Body of pancreas (tissue), 4 donors: ENCODE results near the gene DRAP1.

Experiments
- CTCF ChIP-seq, 7 experiments: fragments of 450-650 bp in 4 of 7; fragments of 200-600 bp in 3 of 7; sonication (generic) in 3 of 7; IDR thresholded peaks; one replicate each; pipeline ENCODE4 v1.5.1; 2016 to 2019; ENCODE audit warnings: antibody characterized with exemption in 7 of 7
- POLR2A ChIP-seq, 3 donors: fragments of 450-650 bp; IDR thresholded peaks; one replicate each; pipeline ENCODE4 v1.6.1; 2016; ENCODE audit warnings: antibody characterized with exemption in 3 of 3, mild to moderate bottlenecking in 2 of 3

- TF ChIP-seq CTCF (IDR thresholded peaks at IDR 0.05) = no peak
- no peak for TF ChIP-seq POLR2A (IDR thresholded peaks at IDR 0.05)
These were observed 546 bp downstream of the DRAP1 start for GRCh38 chr11:65919573-65920371.
